ENCODE data around the gene CTNNBIP1. TPM values are rescaled to one million over a fixed set of nuclear protein-coding genes. Genes with fewer than 3 reads are reported as not detected.
A peak's percentile ranks its signal among the peaks of the same experiment; 100 is the strongest.

CTNNBIP1 gene
- polyA plus RNA-seq, 1 donor from 2014 or later: 69.3 TPM

- no peaks in the 10 kb centered on the region for H4K20me1 ChIP-seq (ENCODE audit: insufficient read depth)
- no peaks in the 10 kb centered on the region for H3K36me3 ChIP-seq (ENCODE audit: insufficient read depth, low read length)
- no peaks in the 10 kb centered on the region for H3K9me2 ChIP-seq (ENCODE audit: insufficient read depth, low read length)
- no peak overlapping the region for H2AFZ ChIP-seq (ENCODE audit: low read depth, low read length)
- H3F3A ChIP-seq (ENCODE audit: insufficient read depth, low read length, poor library complexity, severe bottlenecking): no peaks in the 10 kb centered on the region
- peaks cover 45% of the 10 kb centered on the region for H3K79me2 ChIP-seq (replicated peaks; ENCODE audit: insufficient read depth, low read length)
- H3K27ac ChIP-seq (ENCODE audit: low read length): peak overlapping the region; percentile 57
- H3K4me2 ChIP-seq (ENCODE audit: low read length): peak overlapping the region; percentile 85
- no peaks in the 10 kb centered on the region for H3K9me3 ChIP-seq (ENCODE audit: low read length)
- TF ChIP-seq REST (IDR thresholded peaks at IDR 0.05; ENCODE audit: borderline replicate concordance) (no peak), SMC3 (conservative IDR thresholded peaks at IDR 0.05; ENCODE audit: poor library complexity) (peak; percentile 32)
- H3K9ac ChIP-seq (ENCODE audit: low read length): peak overlapping the region; percentile 86
- H3K27me3 ChIP-seq (ENCODE audit: insufficient read depth, low read depth, low read length): no peaks in the 10 kb centered on the region
- peak overlapping the region; percentile 94 for H3K4me3 ChIP-seq (ENCODE audit: low read length)
These were observed 87.6 kb downstream of the CTNNBIP1 start for GRCh38 chr1:9822490-9822889.

GRCh38 chr1:9821710-9822109, 88.4 kb downstream of the CTNNBIP1 start:
- Histone ChIP-seq H3F3A (ENCODE audit: insufficient read depth, low read length, poor library complexity, severe bottlenecking) (no peaks in the 10 kb centered on the region), H3K9me3 (ENCODE audit: low read length) (no peaks in the 10 kb centered on the region), H3K4me2 (ENCODE audit: low read length) (peak overlapping the region; percentile 85), H4K20me1 (ENCODE audit: insufficient read depth) (no peaks in the 10 kb centered on the region), H3K27ac (ENCODE audit: low read length) (no peak overlapping the region), H3K4me3 (ENCODE audit: low read length) (peak overlapping the region; percentile 94), H3K79me2 (replicated peaks; ENCODE audit: insufficient read depth, low read length) (peaks cover 51% of the 10 kb centered on the region), H3K27me3 (ENCODE audit: insufficient read depth, low read depth, low read length) (no peaks in the 10 kb centered on the region), H3K36me3 (ENCODE audit: insufficient read depth, low read length) (no peaks in the 10 kb centered on the region), H2AFZ (ENCODE audit: low read depth, low read length) (no peak overlapping the region), H3K9ac (ENCODE audit: low read length) (peak overlapping the region; percentile 86), H3K9me2 (ENCODE audit: insufficient read depth, low read length) (no peaks in the 10 kb centered on the region)
- TF ChIP-seq SMC3 (conservative IDR thresholded peaks at IDR 0.05; ENCODE audit: poor library complexity): no peak
- no peak for TF ChIP-seq RAD21 (conservative IDR thresholded peaks at IDR 0.05)
- TF ChIP-seq EZH2 (IDR thresholded peaks at IDR 0.05; ENCODE audit: borderline replicate concordance, insufficient read depth, low read length, poor library complexity, severe bottlenecking): no peak
- TF ChIP-seq POLR2AphosphoS5 (IDR thresholded peaks at IDR 0.05): no peak
- no peak for TF ChIP-seq TAF1 (IDR thresholded peaks at IDR 0.05; ENCODE audit: low read depth)
- TF ChIP-seq EP300 (conservative IDR thresholded peaks at IDR 0.05; ENCODE audit: poor library complexity, severe bottlenecking): no peak
- TF ChIP-seq MXI1 (conservative IDR thresholded peaks at IDR 0.05; ENCODE audit: poor library complexity, severe bottlenecking): no peak
- TF ChIP-seq CTCF (IDR thresholded peaks at IDR 0.05; ENCODE audit: poor library complexity, severe bottlenecking): no peak
- no peak for TF ChIP-seq REST (IDR thresholded peaks at IDR 0.05; ENCODE audit: borderline replicate concordance)
